GM19193 (cell line): ENCODE data around the gene ABCC2.

Experiments used
- POLR2A ChIP-seq: IDR thresholded peaks from 4 replicates; pipeline ENCODE4 v1.6.1; 2011; ENCODE audit not compliant: insufficient read depth, insufficient read length; ENCODE audit errors: extremely low read depth

Gene ABCC2

GRCh38 chr10:99782447-99783286 is at the start of gene ABCC2:
ABCC2 (plus strand) TSS chr10:99782640; CDS start chr10:99782845, 205 bp downstream.
- TF ChIP-seq POLR2A, result no peak

GRCh38 chr10:99733366-99733765 is 49.1 kb upstream of the ABCC2 start:
- TF ChIP-seq POLR2A, result no peak

GRCh38 chr10:99740260-99740659 is 42.2 kb upstream of the ABCC2 start:
- TF ChIP-seq POLR2A, result no peak

- TF ChIP-seq POLR2A, result no peak
Measured at GRCh38 chr10:99740933-99741559, 41.4 kb upstream of the ABCC2 start.

- TF ChIP-seq POLR2A, result no peak
Measured at GRCh38 chr10:99742254-99742653, 40.2 kb upstream of the ABCC2 start.

- no peak for TF ChIP-seq POLR2A
Measured at GRCh38 chr10:99742701-99743100, 39.7 kb upstream of the ABCC2 start.

GRCh38 chr10:99743841-99744240 is 38.6 kb upstream of the ABCC2 start:
- TF ChIP-seq POLR2A, result no peak

- TF ChIP-seq POLR2A, result no peak
Measured at GRCh38 chr10:99748823-99749451, 33.5 kb upstream of the ABCC2 start.

GRCh38 chr10:99750641-99751040 is 31.8 kb upstream of the ABCC2 start:
- TF ChIP-seq POLR2A, result no peak

- no peak for TF ChIP-seq POLR2A
Measured at GRCh38 chr10:99754670-99755069, 27.8 kb upstream of the ABCC2 start.

- TF ChIP-seq POLR2A, result no peak
Measured at GRCh38 chr10:99756159-99756558, 26.3 kb upstream of the ABCC2 start.

GRCh38 chr10:99758211-99758891 is 24.1 kb upstream of the ABCC2 start:
- TF ChIP-seq POLR2A, result no peak

GRCh38 chr10:99760321-99760720 is 22.1 kb upstream of the ABCC2 start:
- TF ChIP-seq POLR2A, result no peak

GRCh38 chr10:99761365-99761764 is 21.1 kb upstream of the ABCC2 start:
- TF ChIP-seq POLR2A, result no peak

- TF ChIP-seq POLR2A, result no peak
Measured at GRCh38 chr10:99765672-99766301, 16.7 kb upstream of the ABCC2 start.
